HG02973 (cell line): ENCODE results near the gene CTSA.
A peak's percentile ranks its signal among the peaks of the same experiment; 100 is the strongest.

ENCODE experiments used
- ATAC-seq: cut with Tn5 transposase; IDR thresholded peaks from one replicate; pipeline ENCODE4 v1.9.1; 2021; ENCODE audit warnings: moderate library complexity; ENCODE audit not compliant: unreplicated experiment

CTSA gene

GRCh38 chr20:45934586-45935415, 43.7 kb downstream of the CTSA start, which contains the start of gene PCIF1:
PCIF1 (plus strand) TSS chr20:45934683; CDS start chr20:45939000, 4,317 bp downstream.
- ATAC-seq: peak; percentile 72

- ATAC-seq: no peak
Observed at GRCh38 chr20:45935416-45936046, 44.4 kb downstream of the CTSA start.

- no peak for ATAC-seq
Observed at GRCh38 chr20:45937765-45938164, 46.6 kb downstream of the CTSA start.

- ATAC-seq: no peak
Observed at GRCh38 chr20:45938727-45939438, 47.7 kb downstream of the CTSA start.

- no peak for ATAC-seq
Observed at GRCh38 chr20:45940053-45940452, 48.9 kb downstream of the CTSA start.

- ATAC-seq: no peak
Observed at GRCh38 chr20:45940469-45940868, 49.3 kb downstream of the CTSA start.

GRCh38 chr20:45943613-45944012, 52.5 kb downstream of the CTSA start:
- ATAC-seq: no peak

- no peak for ATAC-seq
Observed at GRCh38 chr20:45944151-45944964, 53.2 kb downstream of the CTSA start.

- ATAC-seq: no peak
Observed at GRCh38 chr20:45944965-45945677, 54.0 kb downstream of the CTSA start.

GRCh38 chr20:45945678-45946148, 54.6 kb downstream of the CTSA start:
- ATAC-seq: no peak

- no peak for ATAC-seq
Observed at GRCh38 chr20:45946149-45946970, 55.2 kb downstream of the CTSA start.

GRCh38 chr20:45947110-45947866, 56.2 kb downstream of the CTSA start:
- ATAC-seq: no peak

GRCh38 chr20:45948261-45948733, 57.2 kb downstream of the CTSA start:
- ATAC-seq: no peak
